Parathyroid adenoma (tissue), 2 donors: ENCODE data around the gene CEP63.

ENCODE experiments used
- H2AFZ ChIP-seq: fragments of 300-600 bp; sonication (generic); one replicate; pipeline ENCODE4 v1.7.0; 2017; ENCODE audit warnings: antibody characterized with exemption, mild to moderate bottlenecking
- H3K27ac ChIP-seq: fragments of 300-600 bp; sonication (generic); one replicate; pipeline ENCODE4 v1.7.0; 2017
- H3K27me3 ChIP-seq: fragments of 300-600 bp; sonication (generic); one replicate; pipeline ENCODE4 v1.7.0; 2017; ENCODE audit warnings: low read length; ENCODE audit not compliant: control insufficient read depth, insufficient read depth
- H3K36me3 ChIP-seq: fragments of 300-600 bp; sonication (generic); one replicate; pipeline ENCODE4 v1.7.0; 2017; ENCODE audit warnings: low read length; ENCODE audit not compliant: control insufficient read depth, insufficient read depth
- H3K4me1 ChIP-seq: fragments of 300-600 bp; sonication (generic); one replicate; pipeline ENCODE4 v1.7.0; 2017; ENCODE audit warnings: control low read depth
- H3K4me2 ChIP-seq: fragments of 300-600 bp; sonication (generic); one replicate; pipeline ENCODE4 v1.7.0; 2017; ENCODE audit warnings: low read length
- H3K4me3 ChIP-seq: fragments of 300-600 bp; sonication (generic); one replicate; pipeline ENCODE4 v1.7.0; 2017; ENCODE audit warnings: low read depth, low read length
- H3K79me2 ChIP-seq: fragments of 300-600 bp; sonication (generic); one replicate; pipeline ENCODE4 v1.7.0; 2017; ENCODE audit warnings: control low read depth
- H3K9ac ChIP-seq: fragments of 300-600 bp; sonication (generic); one replicate; pipeline ENCODE4 v1.7.0; 2017; ENCODE audit warnings: mild to moderate bottlenecking
- H3K9me3 ChIP-seq: fragments of 300-600 bp; sonication (generic); one replicate; pipeline ENCODE4 v1.7.0; 2017; ENCODE audit warnings: low read length; ENCODE audit not compliant: control insufficient read depth
- TF ChIP-seq, protein P1 (sequence below): fragments of 300-600 bp; sonication (generic); IDR thresholded peaks from one replicate; pipeline ENCODE4 v1.7.0; 2017; ENCODE audit warnings: antibody characterized with exemption, mild to moderate bottlenecking
- donor health status: primary hyperparathyroidism.

The CEP63 gene

DNA sequence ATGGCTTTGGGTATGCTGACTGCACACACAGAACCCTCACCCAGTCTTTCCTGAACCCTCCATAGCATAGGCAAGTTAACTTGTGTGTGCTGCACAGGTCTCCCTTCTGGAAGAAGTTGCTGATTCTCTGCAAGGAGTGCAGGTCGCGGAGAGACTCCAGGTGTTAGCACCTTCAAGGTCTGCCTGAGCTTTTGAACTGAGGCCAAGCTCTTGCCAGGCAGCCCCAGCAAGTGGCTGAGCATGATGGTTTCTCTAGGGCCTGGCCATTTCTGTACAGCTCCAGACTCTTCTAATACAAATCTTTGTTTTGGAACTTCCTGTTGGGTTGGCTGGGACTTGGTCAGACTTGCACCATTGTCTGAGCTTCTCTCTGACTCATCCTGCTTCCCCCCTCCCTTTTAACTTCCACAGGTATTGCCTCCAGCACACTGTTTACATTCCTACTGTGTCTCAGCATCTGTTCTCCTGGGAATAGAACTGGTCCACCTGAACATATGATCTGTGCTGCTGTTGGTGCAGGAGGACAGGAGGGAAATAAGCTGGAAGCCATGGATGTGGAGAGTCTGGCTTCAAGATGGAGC, 111.6 kb downstream of the CEP63 start:
- TF ChIP-seq, protein P1, sequence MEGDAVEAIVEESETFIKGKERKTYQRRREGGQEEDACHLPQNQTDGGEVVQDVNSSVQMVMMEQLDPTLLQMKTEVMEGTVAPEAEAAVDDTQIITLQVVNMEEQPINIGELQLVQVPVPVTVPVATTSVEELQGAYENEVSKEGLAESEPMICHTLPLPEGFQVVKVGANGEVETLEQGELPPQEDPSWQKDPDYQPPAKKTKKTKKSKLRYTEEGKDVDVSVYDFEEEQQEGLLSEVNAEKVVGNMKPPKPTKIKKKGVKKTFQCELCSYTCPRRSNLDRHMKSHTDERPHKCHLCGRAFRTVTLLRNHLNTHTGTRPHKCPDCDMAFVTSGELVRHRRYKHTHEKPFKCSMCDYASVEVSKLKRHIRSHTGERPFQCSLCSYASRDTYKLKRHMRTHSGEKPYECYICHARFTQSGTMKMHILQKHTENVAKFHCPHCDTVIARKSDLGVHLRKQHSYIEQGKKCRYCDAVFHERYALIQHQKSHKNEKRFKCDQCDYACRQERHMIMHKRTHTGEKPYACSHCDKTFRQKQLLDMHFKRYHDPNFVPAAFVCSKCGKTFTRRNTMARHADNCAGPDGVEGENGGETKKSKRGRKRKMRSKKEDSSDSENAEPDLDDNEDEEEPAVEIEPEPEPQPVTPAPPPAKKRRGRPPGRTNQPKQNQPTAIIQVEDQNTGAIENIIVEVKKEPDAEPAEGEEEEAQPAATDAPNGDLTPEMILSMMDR: no peak
- H2AFZ ChIP-seq: no peak overlapping the region
- no peaks in the 10 kb centered on the region for H3K27me3 ChIP-seq
- H3K4me1 ChIP-seq: peaks cover 13% of the 10 kb centered on the region
- H3K9ac ChIP-seq: no peak overlapping the region
- H3K4me3 ChIP-seq: no peak overlapping the region
- no peak overlapping the region for H3K27ac ChIP-seq
- no peaks in the 10 kb centered on the region for H3K36me3 ChIP-seq
- H3K79me2 ChIP-seq: no peaks in the 10 kb centered on the region
- H3K4me2 ChIP-seq: no peak overlapping the region
- no peaks in the 10 kb centered on the region for H3K9me3 ChIP-seq

DNA sequence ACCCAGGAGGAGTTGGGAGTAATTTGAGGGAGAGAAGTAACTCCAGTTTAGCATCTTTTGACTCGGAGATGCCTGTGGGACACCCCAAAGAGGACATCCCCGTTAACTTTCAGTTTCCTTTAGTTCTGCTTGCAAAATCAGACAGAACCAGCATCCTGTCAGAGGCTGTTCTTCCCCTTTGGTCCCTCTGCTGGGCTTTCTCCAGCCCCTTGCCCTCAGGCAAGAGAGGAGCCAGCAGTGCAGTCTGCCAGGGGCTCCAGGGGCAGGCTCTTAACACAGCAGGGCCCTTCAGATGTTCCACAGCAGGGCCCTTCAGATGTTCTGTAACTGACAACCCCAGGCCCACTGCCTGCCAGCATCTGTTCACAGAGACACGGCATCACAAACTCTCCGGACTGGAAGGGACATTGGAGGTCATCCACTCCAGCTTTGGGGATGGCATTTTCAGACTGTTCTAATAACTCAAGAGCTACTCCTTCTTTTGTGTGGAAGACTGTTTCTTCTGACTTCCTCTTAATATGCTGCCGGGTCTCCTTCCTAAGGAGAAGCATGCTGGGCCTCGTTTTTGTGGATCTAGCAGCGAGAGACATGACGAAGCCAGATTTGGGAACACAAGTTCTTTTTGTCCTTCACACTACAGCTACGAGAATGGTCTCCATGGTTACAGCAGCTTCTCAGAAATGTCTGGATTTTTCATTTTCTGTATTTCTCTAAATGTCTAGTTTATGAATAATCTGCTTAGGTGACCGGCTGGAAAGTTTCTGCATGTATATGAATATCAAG, 113.1 kb downstream of the CEP63 start:
- Histone ChIP-seq H2AFZ (no peak overlapping the region), H3K36me3 (no peaks in the 10 kb centered on the region), H3K9me3 (no peaks in the 10 kb centered on the region), H3K4me1 (peaks cover 20% of the 10 kb centered on the region), H3K4me3 (no peak overlapping the region), H3K4me2 (no peak overlapping the region), H3K27me3 (no peaks in the 10 kb centered on the region), H3K9ac (no peak overlapping the region), H3K79me2 (no peaks in the 10 kb centered on the region), H3K27ac (no peak overlapping the region)
- TF ChIP-seq, protein P1: no peak

DNA sequence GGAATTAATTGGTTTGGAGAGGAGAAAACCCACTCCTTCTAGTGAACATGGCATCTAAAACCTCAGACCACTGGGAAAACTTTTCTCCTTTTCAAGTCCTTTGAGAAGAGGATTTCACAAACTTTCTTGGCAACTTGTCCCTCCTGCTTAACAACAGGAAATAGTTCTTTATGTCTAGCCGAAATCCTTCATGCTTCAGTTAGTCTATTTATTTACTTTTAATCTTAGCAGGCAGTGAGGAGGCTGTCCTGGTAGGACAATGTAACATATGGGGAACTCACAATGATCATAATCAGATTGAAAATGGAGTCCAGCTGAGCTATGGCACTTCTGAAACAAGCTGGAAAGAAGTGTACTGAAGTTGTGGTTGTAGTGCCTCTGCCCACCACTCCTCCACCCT, 114.3 kb downstream of the CEP63 start:
- Histone ChIP-seq H3K27ac (no peak overlapping the region), H3K4me3 (no peak overlapping the region), H3K9ac (no peak overlapping the region), H3K27me3 (no peaks in the 10 kb centered on the region), H3K4me1 (peaks cover 20% of the 10 kb centered on the region), H3K79me2 (no peaks in the 10 kb centered on the region), H2AFZ (no peak overlapping the region), H3K9me3 (no peaks in the 10 kb centered on the region), H3K4me2 (no peak overlapping the region), H3K36me3 (no peaks in the 10 kb centered on the region)
- TF ChIP-seq, protein P1: no peak

DNA sequence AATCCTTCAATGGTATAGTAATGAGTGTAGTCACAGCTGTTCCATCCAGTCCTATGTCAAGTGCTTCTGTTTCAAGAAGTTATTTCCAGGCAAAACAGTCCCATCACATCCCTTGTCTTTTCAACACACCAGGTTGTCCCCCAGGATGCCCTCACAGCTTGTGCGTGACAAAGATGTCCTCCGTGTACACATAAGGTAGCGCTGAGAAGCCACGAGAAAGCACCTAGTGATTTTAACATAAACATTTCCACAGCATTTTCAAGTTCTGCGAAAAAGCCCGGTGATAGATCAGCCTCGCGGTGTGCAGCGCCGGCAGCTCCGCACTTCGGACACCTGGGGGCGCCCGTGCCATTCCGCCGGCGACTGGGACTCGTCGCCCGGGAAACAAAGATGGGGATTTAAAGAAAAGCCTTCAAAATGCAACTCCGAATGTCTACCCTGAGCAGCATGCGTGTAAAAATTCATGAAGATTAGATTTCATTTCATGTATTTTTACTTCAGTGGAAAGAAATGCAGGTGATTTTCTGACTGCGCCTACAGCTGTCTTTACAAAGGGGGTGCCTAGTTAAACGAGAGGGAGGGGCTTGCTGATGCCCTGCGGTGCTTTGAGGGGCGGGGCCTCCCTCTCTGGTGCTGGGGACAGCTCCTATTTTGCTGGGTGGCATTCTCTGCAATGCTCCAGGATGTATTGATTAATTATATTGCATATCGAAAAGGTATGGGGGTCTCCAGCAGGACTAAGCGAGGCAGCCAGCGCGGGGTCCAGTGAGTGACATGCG, 115.0 kb downstream of the CEP63 start:
- no peaks in the 10 kb centered on the region for H3K27me3 ChIP-seq
- no peaks in the 10 kb centered on the region for H3K9me3 ChIP-seq
- peak overlapping the region; percentile 96 for H2AFZ ChIP-seq
- H3K9ac ChIP-seq: no peak overlapping the region
- TF ChIP-seq, protein P1: peak; percentile 100
- H3K79me2 ChIP-seq: no peaks in the 10 kb centered on the region
- H3K36me3 ChIP-seq: no peaks in the 10 kb centered on the region
- peak overlapping the region; percentile 23 for H3K4me2 ChIP-seq
- H3K4me3 ChIP-seq: no peak overlapping the region
- H3K4me1 ChIP-seq: peaks cover 20% of the 10 kb centered on the region
- peak overlapping the region; percentile 87 for H3K27ac ChIP-seq
